Duodenal mucosa (tissue), 2 donors: ENCODE measurements around the gene SCYGR2.

Experiments
- H3K27ac ChIP-seq: one replicate; pipeline ENCODE4 v1.7.0; 2013; ENCODE audit warnings: low read depth, low read length
- H3K27me3 ChIP-seq, 2 donors: one replicate each; pipeline ENCODE4 v1.7.0; 2013; ENCODE audit warnings: low read length in 2 of 2, control low read depth in 1 of 2; ENCODE audit not compliant: insufficient read depth in 2 of 2, control insufficient read depth in 1 of 2
- H3K36me3 ChIP-seq, 2 donors: one replicate each; pipeline ENCODE4 v1.7.0; 2013; ENCODE audit warnings: low read length in 2 of 2, control low read depth in 1 of 2; ENCODE audit not compliant: insufficient read depth in 2 of 2, control insufficient read depth in 1 of 2
- H3K4me1 ChIP-seq, 2 donors: one replicate each; pipeline ENCODE4 v1.7.0; 2013; ENCODE audit warnings: low read length in 2 of 2, control low read depth in 1 of 2; ENCODE audit not compliant: insufficient read depth in 2 of 2, control insufficient read depth in 1 of 2
- H3K4me3 ChIP-seq, 2 donors: one replicate each; pipeline ENCODE4 v1.7.0; 2013; ENCODE audit warnings: low read length in 2 of 2, low read depth in 1 of 2
- H3K9ac ChIP-seq, 2 donors: one replicate each; pipeline ENCODE4 v1.7.0; 2013; ENCODE audit warnings: low read length in 2 of 2, low read depth in 1 of 2
- H3K9me3 ChIP-seq, 2 donors: one replicate each; pipeline ENCODE4 v1.7.0; 2013; ENCODE audit warnings: low read length in 2 of 2, control low read depth in 1 of 2; ENCODE audit not compliant: control insufficient read depth in 1 of 2

The SCYGR2 gene

DNA sequence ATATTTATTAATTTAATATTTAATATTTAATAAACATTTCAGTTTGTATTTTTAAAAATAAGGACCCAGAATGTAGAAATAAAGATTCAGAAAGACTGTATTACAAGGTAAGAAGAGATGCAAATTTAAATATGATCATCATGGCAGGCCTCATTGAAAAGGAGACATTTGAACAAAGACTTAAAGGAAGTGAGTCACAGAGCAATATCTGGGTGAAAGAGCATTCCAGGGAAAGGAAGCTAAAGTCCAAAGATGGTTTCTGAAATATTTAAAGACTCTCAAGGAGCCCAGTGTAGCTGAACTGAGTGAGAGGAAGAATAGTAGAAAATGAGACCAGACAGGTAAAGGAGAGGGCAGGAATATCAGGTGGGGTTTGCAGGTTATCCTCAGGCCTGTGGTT lies 24.5 kb downstream of the SCYGR2 start:
- Histone ChIP-seq H3K4me1 (no peaks in the 10 kb centered on the region), H3K36me3 (no peaks in the 10 kb centered on the region), H3K4me3 (no peak overlapping the region), H3K27me3 (no peaks in the 10 kb centered on the region), H3K27ac (no peak overlapping the region), H3K9ac (no peak overlapping the region), H3K9me3 (peaks cover 0 to 3% of the 10 kb centered on the region in 2 donors)

- Histone ChIP-seq H3K27me3 (peaks cover 0 to 5% of the 10 kb centered on the region in 2 donors), H3K9me3 (peaks cover 0 to 3% of the 10 kb centered on the region in 2 donors), H3K9ac (no peak overlapping the region), H3K4me3 (no peak overlapping the region), H3K36me3 (no peaks in the 10 kb centered on the region), H3K27ac (no peak overlapping the region), H3K4me1 (no peaks in the 10 kb centered on the region)
Measured at GRCh38 chr2:227625420-227625819, 26.7 kb downstream of the SCYGR2 start.

DNA sequence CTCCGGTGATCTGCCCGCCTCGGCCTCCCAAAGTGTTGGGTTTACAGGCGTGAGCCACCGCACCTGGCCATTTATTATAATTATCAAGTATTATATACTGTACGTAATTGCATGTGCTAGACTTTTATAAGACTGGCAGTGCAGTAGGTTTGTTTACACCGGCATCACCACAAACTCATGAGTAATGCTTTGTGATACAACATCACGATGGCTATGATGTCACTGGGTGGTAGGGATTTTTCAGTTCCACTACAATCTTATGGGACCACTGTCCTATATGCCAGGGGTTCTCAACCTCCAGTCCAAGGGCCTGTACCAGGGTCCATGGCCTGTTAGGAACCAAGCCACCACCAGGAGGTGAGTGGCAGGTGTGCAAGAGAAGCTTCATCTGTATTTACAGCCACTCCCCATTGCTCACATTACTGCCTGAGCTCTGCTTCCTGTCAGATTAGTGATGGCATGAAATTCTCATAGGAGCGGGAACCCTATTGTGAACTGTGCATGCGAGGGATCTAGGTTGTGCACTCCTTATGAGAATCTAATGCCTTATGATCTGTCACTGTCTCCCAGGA lies 28.0 kb downstream of the SCYGR2 start:
- Histone ChIP-seq H3K27me3 (peaks cover 0 to 5% of the 10 kb centered on the region in 2 donors), H3K9me3 (peaks cover 0 to 3% of the 10 kb centered on the region in 2 donors), H3K36me3 (no peaks in the 10 kb centered on the region), H3K4me1 (no peaks in the 10 kb centered on the region), H3K27ac (no peak overlapping the region), H3K4me3 (no peak overlapping the region), H3K9ac (no peak overlapping the region)

DNA sequence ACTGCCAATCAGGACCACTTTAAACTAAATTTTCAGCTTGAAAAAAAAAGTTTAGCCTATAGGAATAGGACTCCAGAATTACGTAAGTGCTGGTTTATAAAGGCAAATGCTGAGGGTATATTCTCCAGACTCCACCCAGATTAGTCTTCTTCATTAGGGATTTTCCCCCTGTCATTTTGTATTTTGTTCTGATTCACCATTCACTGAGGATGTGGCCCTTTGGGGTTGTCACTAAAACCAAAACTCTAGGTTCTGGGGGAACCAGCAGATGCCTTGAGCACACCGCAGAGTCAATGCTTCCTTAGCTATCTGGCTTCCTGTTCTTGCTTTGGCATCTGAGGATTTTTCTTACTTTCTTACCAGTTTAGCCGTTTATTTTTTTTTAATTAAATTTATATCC lies 29.1 kb downstream of the SCYGR2 start:
- H3K9me3 ChIP-seq: peaks cover 0 to under 1% of the 10 kb centered on the region in 2 donors
- H3K27ac ChIP-seq: no peak overlapping the region
- no peak overlapping the region for H3K4me3 ChIP-seq
- no peak overlapping the region for H3K9ac ChIP-seq
- no peaks in the 10 kb centered on the region for H3K36me3 ChIP-seq
- H3K27me3 ChIP-seq: peaks cover 0 to 5% of the 10 kb centered on the region in 2 donors
- H3K4me1 ChIP-seq: no peaks in the 10 kb centered on the region

- H3K4me3 ChIP-seq: no peak overlapping the region
- H3K9ac ChIP-seq: no peak overlapping the region
- H3K4me1 ChIP-seq: no peaks in the 10 kb centered on the region
- no peaks in the 10 kb centered on the region for H3K36me3 ChIP-seq
- H3K27ac ChIP-seq: no peak overlapping the region
- H3K9me3 ChIP-seq: no peaks in the 10 kb centered on the region
- peaks cover 0 to 5% of the 10 kb centered on the region in 2 donors for H3K27me3 ChIP-seq
Measured at GRCh38 chr2:227629435-227629834, 30.7 kb downstream of the SCYGR2 start.

DNA sequence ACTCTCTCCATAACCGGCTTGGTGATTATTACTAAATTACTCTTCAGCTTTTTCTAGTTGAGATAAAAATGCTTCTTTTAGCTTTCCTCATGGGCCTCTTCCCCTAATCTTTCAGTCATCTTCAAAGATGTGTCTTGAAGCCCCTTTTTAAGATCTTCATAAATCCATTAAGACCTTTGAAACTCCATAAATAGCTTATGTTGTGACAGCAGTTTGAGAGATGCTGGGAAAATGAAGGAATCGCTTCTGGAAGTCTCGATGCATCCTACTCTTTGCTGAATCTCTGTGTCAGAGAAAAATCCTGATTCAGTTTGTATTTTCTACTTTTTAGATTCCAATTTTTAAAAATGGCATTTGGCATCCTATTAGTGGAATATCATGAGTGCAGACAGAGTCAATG lies 31.6 kb downstream of the SCYGR2 start:
- Histone ChIP-seq H3K9ac (no peak overlapping the region), H3K4me3 (no peak overlapping the region), H3K36me3 (no peaks in the 10 kb centered on the region), H3K27ac (no peak overlapping the region), H3K9me3 (no peaks in the 10 kb centered on the region), H3K27me3 (peaks cover 0 to 5% of the 10 kb centered on the region in 2 donors), H3K4me1 (no peaks in the 10 kb centered on the region)

DNA sequence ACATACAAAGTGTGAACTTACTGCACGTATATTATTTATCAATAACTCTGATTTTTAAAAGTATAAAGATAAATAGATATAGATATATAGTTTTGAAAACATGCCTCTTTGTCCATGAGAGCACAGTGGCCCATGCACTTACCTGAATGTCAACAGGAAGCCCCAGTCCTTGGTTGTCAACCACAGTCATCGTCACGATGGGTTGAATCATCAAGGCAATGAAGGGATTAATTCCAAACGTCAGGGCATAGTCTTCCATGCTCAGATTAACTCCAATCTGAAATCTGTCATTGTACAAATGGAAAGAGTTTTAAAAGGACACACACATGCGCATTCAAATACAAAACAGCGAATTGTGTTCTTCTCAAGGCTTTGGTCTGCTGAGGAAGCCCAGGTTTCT lies 34.1 kb downstream of the SCYGR2 start:
- Histone ChIP-seq H3K4me3 (no peak overlapping the region), H3K27me3 (peaks cover 0 to 5% of the 10 kb centered on the region in 2 donors), H3K9ac (no peak overlapping the region), H3K4me1 (no peaks in the 10 kb centered on the region), H3K36me3 (no peaks in the 10 kb centered on the region), H3K27ac (no peak overlapping the region), H3K9me3 (no peaks in the 10 kb centered on the region)

GRCh38 chr2:227634201-227634600 lies 35.5 kb downstream of the SCYGR2 start:
- Histone ChIP-seq H3K9ac (no peak overlapping the region), H3K4me1 (no peaks in the 10 kb centered on the region), H3K27me3 (peaks cover 0 to 5% of the 10 kb centered on the region in 2 donors), H3K4me3 (no peak overlapping the region), H3K27ac (no peak overlapping the region), H3K9me3 (no peaks in the 10 kb centered on the region), H3K36me3 (no peaks in the 10 kb centered on the region)

- H3K9me3 ChIP-seq: no peaks in the 10 kb centered on the region
- H3K27me3 ChIP-seq: no peaks in the 10 kb centered on the region
- no peak overlapping the region for H3K9ac ChIP-seq
- no peaks in the 10 kb centered on the region for H3K36me3 ChIP-seq
- no peak overlapping the region for H3K4me3 ChIP-seq
- no peaks in the 10 kb centered on the region for H3K4me1 ChIP-seq
- no peak overlapping the region for H3K27ac ChIP-seq
Measured at GRCh38 chr2:227642656-227643055, 44.0 kb downstream of the SCYGR2 start.

GRCh38 chr2:227643990-227644551 lies 45.4 kb downstream of the SCYGR2 start:
- Histone ChIP-seq H3K27ac (no peak overlapping the region), H3K9ac (no peak overlapping the region)

More at GRCh38 chr2:227643990-227644551, 45.4 kb downstream of the SCYGR2 start:
- no peaks in the 10 kb centered on the region for H3K9me3 ChIP-seq
- no peaks in the 10 kb centered on the region for H3K27me3 ChIP-seq
- H3K4me3 ChIP-seq: no peak overlapping the region
- H3K4me1 ChIP-seq: no peaks in the 10 kb centered on the region
- no peaks in the 10 kb centered on the region for H3K36me3 ChIP-seq
